ENCODE measurements around the gene SMPD4.

GRCh38 chr2:130198343-130198742, 16.9 kb upstream of the SMPD4 start, which contains the start of gene TUBA3E:
- no peak for TF ChIP-seq CTCF (conservative IDR thresholded peaks at IDR 0.05)
- TF ChIP-seq ZFX (IDR thresholded peaks at IDR 0.05), result no peak

All from C4-2B (cell line).